HG03469 (cell line): ENCODE results near the gene TMEM119.

ENCODE experiments used
- ATAC-seq: cut with Tn5 transposase; IDR thresholded peaks from one replicate; pipeline ENCODE4 v1.9.1; 2021; ENCODE audit warnings: mild to moderate bottlenecking, moderate library complexity, moderate number of reproducible peaks; ENCODE audit not compliant: unreplicated experiment

Gene TMEM119

GRCh38 chr12:108597559-108598471, at the start of gene TMEM119:
Gene TMEM119 (minus strand): TSS chr12:108598084. CDS start chr12:108592383, 5,701 bp downstream.
- ATAC-seq, result no peak

- ATAC-seq, result no peak
These were observed 49.0 kb upstream of the TMEM119 start for GRCh38 chr12:108646600-108647579.

GRCh38 chr12:108645686-108646599, 48.1 kb upstream of the TMEM119 start:
- ATAC-seq, result no peak

- ATAC-seq, result no peak
These were observed 46.9 kb upstream of the TMEM119 start for GRCh38 chr12:108644811-108645120.

GRCh38 chr12:108643941-108644810, 46.3 kb upstream of the TMEM119 start:
- ATAC-seq, result no peak

GRCh38 chr12:108642899-108643654, 45.2 kb upstream of the TMEM119 start:
- no peak for ATAC-seq

GRCh38 chr12:108642269-108642870, 44.5 kb upstream of the TMEM119 start:
- no peak for ATAC-seq

- no peak for ATAC-seq
These were observed 43.8 kb upstream of the TMEM119 start for GRCh38 chr12:108641446-108642268.

- ATAC-seq, result no peak
These were observed 43.0 kb upstream of the TMEM119 start for GRCh38 chr12:108640802-108641445.

- no peak for ATAC-seq
These were observed 41.3 kb upstream of the TMEM119 start for GRCh38 chr12:108638997-108639822.

GRCh38 chr12:108638141-108638827, 40.4 kb upstream of the TMEM119 start:
- ATAC-seq, result no peak

GRCh38 chr12:108637222-108637971, 39.5 kb upstream of the TMEM119 start:
- no peak for ATAC-seq

GRCh38 chr12:108635997-108636808, 38.3 kb upstream of the TMEM119 start:
- ATAC-seq, result no peak
